Activated CD4-positive, alpha-beta T cell treated with anti-CD3 and anti-CD28 coated beads, Interleukin-2, amount 50 U/mL, for 24 hours (primary cell): ENCODE data around the gene RERE.
"Not testable (repeated sequence)": the region's sequence is repeated elsewhere in the genome, so short reads cannot be mapped to it uniquely, and the experiment has no call there.

Experiments used
- DNase-seq, 2 donors: peaks; one replicate each; pipeline ENCODE4 v3.0.0-alpha.2; 2020; ENCODE audit warnings: low read depth in 1 of 2, low spot score in 1 of 2

Gene RERE

DNA sequence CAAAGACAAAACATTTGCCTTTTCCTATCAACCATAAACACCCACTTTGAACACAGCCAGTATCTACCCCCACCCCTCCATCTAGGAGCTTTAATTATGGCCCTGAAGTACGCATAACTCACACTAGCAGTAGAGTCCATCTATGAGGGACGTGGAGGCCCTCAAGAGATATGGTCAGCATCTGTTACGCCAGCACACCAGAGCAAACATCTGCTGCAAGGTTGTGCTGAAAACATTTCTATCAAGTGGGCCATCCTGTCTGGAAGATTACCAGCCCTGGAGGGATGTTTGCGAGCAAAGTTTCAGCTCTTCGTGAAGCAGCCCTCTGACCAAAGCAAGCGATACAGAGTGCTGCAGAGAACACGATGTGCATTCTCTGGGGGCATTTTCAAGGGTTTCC lies 424.9 kb downstream of the RERE start:
- no peak for DNase-seq

DNA sequence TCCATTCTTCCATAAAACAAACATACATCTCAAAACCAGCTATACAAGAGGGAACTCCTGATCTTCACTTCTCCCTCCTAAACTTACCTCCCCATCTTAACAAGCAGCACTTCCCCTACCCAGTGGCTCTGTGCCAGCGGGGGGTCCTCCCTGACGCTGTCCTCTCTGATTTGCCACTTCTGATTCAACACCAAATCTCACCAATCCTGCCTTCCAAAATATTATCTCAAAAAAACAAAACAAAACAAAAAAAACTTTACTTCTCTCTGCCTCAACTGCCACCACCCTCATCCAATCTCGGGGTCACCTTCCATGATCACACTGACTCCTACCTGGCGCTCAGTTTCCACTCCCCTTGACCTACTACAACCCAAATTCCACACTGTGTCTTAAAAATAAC lies 426.7 kb downstream of the RERE start:
- no peak for DNase-seq

DNA sequence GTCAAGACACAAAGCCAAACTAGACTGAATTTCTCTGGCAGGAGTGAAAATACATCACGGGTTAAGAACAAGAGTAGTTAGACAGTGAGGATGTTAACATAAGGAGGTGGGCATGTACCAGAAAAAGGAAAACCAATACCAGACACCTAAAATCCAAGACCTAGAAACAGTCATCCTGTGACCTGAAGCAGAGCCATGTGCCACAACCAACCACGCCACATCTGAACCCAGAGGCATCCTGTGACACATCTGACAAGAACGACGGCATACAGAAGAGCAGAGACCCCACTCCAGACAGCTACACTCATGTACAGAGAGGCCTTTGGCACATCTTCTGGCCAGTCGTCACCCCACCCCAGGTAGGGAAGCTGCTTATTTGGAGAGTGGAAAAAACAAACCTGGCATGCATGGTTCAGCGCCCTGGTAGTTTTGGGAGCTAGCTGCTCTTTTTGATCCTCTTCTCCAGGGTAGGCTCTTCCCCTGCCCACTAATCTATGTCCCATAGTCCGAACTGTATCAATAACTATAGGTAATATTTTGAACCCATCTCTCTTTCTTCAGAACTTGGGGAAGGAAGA lies 427.4 kb downstream of the RERE start:
- DNase-seq: no peak

DNA sequence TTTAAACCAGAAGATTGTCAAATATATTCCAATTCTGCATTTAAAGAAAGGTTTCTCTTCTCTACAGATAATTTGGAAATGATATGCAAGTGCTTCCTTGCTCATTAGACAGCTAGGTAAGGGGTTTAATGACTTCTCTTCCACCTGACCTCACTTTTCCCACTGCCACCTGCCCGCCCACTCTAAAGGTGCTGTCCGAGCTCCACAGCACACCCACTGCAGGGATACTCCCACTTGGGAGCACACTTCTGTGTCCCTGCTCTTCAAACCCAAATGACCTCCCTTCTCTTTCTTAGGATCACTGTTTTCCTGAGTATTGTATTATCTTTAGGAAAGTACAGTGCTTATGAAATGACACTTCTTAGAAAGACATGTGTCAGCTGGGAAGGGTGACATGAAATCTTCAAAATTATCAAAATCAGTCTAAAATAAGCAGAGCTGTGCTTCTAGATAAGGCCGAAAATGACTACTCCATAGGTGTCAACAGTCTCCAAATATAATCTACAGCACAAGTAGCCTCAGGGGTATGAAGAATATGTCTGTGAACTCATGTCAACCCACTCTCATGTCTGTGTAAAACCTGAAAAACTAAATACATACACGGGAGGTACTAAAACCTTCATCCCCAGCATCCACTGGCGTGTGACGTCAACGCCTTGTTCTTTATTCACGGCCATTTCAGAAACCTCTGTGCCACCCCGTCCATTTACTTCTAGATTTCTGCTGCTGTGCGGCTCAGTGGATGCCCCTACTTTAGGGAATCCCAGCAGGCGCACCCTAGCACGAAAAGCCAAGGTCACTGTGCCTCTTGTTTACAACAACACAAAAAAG lies 428.5 kb downstream of the RERE start:
- DNase-seq: no peak

DNA sequence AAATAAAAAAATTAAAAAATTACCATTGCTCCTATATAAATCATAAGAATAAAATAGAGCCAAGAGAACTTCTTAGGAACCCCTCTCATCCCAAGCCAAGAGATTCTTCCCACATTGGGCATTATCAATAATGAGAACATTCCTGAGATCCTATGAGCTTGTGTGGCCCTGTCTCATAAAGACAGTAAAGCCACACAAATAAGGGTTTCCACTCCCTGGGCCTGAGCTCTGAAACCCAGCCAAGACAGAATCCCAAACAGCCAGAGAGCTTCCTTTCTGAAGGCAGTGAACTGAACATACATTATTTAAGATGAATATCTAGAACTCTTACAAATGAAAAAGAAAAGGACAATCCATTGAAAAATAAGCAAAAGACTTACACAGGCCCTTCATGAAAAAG lies 431.2 kb downstream of the RERE start:
- DNase-seq: no peak

DNA sequence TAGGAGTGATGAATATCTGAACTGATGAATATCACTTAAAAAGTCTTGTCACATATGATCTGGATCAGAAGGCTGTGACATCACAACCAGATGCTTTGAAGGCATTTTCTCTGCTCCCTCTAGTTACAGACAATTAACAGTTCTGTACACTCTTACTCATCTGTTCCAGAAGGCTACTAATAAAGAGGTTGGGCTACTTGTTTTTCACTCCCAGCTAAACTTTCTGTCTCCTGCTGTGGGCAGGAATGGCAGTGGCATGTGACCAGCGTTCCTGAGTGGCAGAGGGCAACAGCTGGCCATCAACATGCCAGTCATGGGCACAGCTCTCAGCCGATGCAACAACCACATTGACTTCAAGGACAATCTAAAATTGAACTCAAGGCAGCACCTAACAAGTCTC lies 432.9 kb downstream of the RERE start:
- DNase-seq: no peak

DNA sequence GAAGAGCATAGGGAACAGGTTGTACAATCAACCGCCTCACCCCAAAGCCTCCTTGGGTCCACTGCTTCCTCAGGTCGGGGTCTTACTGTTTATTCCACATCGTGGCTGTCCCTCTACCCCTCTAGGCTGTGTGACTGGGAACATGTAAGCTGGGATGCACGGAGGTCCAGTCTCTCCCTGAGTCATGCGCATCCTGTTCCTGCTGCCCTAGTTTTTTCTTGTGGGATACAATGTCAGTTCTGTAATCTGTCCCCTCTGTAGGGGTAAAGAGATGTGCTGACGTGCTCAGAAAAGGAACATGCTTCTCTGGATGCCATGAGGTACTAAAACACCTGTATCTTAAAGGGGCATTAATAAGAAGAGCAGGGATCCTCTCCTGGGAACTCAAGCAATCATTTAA lies 433.4 kb downstream of the RERE start:
- no peak for DNase-seq

DNA sequence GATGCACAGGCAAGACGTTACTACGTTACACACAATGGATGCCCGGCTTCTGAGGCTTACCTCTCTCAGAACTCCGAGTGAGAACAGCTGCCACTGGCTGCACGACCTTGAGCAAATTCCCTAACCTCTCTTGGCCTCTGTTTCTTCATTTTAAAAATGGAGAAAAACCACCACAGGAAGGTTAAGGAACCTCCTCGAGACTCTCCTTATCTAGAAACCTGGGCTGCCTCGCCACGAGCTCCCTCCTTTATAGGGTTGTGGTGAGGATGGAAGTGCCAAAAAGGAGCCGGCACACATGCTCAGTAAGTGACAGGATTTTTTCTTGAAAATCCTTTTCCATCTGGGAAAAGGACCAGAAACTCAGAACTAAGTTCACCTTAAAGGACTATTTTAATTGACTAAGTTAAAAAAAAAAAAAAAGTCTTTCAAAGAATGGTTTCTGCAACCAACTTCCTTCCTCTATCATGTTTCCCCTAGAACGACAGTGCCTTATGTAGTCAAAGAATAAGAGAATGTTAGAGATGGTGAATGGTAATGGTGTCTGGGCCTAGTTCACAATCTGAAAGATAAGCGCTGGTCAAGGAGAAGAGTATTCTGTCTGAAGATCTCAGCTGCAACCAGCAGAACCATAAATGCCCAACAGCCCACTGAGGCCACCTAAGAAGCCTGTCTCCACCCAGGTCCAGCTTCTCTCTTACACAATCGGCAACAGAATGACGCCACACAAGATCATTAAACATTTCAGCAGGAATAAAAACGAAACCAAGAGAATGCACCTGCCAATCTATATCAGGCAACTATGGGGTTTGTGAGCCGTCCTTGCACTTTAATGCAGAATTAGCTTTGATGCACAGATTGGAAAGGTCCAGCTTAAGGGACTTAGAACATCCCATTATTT lies 434.6 kb downstream of the RERE start:
- no peak for DNase-seq

DNA sequence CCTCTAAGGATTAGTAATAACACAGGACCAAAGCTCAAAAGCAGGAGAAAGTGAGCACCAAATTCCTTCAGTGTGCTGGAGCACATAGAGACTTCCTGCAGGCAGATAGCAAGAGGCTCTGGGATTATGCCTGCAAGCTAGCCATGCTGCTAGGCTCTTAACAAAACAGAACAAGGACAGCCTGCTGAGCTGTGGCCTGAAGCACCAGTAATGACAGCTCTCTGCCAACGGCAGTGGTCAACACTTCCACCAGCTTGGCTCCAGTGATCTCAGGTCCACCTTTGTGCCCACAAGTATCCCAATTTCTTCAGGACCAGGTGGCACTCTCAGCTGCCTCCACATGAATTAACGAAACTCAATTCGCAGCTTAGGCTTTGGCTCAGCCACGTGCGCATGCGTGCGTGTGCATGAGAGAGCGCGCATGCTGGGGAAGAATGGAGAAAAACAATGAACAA lies 435.4 kb downstream of the RERE start:
- DNase-seq: no peak

DNA sequence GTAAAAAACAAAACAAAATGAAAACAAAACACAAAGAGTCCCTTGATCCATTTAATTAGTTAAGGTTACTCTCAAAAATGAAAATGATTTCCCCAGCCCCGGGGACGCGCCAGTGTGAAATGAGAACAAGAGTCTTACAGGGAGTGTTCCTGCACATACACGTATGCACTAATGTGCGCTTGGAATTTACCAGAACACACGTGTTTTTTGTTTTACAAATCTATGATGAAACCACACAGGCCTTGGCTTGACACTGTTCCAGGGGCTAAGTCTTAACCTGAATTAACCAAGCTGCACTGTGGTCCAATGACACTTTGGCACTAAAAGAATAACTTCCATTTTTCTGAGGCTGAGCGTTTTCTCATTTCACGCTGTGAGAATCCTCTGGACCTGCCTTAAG lies 435.8 kb downstream of the RERE start:
- no peak for DNase-seq

DNA sequence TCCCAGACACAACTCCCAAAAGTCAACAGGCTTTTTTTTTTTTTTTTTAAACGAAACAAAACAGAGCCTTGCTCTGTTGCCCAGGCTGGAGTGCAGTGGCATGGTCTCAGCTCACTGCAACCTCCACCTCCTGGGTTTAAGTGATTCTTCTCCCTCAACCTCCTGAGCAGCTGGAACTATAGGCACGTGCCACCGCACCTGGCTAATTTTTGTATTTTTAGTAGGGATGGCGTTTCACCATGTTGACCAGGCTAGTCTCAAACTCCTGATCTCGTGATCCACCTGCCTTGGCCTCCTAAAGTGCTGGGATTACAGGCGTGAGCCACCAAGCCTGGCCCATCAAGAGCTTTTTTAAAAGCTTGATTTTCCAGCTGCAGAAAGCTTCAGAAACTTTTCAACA lies 437.1 kb downstream of the RERE start:
- not testable (repeated sequence) for DNase-seq

DNA sequence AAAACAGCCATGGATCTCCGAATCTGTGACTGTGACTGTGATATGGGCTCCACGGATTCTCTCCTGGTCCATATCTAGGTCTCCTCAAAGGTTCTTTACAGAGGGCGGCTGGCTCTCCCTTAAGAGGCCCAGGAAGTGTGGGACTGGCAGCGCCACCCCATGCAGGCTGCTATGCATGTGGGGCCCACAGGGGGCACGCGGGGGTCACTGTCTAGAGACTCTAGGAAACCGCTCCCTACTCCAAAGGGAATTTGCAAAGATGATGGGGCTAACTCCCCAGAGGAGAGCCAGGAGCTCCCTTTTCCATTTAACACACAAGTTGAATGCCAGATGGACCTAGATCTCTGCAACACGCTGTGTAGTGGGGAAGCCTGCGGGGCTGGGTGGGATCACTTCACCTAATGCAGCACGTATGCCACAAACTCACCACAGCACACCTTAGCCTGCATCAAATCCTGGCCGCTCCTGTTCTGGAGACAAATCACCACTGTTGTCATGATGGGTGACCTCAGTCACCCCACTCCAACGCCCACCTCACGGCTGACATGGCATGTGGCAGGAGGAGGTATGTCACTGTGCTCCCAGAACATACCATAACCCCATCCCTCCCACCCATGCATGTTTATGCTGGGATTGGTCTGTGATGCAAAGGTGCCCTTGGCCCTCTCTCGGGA lies 437.8 kb downstream of the RERE start:
- no peak for DNase-seq

DNA sequence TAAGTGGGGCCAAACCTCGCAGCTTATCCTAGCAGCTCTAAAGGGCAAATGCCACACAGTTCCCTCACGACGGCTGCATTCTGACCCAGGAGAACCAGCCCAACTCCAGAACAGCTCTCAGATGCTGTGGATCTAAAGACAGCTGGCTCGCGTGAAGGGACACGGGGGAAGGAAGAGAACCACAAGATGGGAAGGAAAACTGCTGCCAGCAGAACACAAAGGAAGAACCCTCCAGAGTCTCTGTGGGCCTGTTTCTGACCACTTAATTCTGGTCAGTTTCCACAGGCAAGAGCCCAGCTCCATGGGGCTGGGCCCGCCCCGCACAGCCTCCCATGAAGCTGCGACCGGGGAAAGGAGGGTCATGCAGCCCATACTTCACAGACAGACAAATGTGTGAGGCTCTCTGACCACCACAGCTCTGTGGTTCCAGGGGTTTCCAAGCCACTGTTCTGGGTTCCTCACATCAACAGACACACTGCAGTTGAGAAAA lies 438.4 kb downstream of the RERE start:
- no peak for DNase-seq

DNA sequence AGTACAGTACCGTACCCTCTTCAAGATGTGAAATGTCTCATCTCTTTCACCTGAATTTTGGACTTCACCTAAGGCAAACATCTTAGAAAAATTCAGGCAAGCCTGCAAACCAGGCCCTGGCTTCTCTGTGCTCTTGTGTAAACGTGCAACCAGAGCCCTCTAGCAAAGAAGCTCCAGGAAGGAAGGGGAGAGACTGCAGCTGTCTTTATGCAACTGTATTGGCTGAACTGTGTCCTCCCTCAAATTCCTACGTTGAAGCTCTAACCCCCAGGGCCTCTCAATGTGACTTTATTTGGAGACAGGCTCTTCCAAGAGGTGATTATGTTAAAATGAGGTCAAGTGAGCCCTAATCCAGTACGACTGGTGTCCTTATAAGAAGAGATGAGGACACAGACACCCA lies 439.3 kb downstream of the RERE start:
- DNase-seq: no peak

DNA sequence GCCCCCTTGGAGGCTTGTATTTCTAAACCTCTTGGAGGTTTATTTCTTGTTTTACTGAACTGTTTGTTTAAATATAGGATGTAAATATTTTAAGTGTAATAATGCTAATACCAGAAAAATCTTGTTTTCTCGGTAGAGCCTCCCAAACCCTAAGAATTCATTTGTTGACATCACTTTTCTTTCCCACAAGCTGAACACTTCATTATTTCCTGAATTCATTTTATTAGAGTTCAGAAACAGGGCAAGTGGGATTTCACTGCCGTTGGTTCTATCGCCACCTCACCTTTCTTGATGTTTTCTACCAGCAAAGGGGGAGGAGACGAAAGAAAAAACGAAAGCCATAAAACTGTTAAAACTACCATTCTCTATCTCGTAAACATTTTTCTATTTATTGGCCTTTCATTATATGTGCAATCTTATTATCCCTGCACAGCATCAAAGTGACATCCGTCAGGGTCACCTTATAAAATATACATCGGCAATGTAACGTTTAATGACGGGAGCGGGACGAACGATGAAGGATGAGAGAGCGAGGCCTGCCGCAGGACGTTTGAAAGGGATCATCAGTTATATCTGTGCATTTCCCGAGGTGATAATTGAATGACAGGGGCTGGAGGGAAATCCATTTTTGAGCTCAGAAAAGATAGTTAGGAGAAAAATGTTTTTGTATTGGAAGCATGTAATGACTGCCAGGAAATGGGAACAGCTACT lies 440.0 kb downstream of the RERE start:
- DNase-seq: no peak

DNA sequence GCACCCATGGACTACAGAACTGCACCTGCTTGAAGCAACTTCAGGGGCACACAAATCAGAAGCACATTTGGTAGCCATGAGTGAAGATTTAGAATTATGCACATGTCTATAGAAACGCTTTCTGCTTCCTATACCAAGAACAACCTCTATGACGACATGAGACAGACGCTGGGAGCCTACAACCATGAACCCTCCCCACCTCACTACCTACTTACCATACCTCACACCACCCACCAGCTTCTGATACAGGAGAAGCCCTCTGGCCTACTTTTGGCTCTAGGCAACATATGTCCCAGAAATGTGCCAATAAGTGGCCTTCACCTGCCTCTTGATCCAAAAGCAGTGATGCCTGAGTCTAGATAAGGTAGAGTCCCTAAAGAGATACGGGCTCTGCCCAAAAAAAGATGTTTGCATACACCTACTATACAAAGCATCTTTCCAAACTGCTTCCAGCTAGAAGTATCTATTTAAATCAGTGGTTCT lies 441.0 kb downstream of the RERE start:
- no peak for DNase-seq

DNA sequence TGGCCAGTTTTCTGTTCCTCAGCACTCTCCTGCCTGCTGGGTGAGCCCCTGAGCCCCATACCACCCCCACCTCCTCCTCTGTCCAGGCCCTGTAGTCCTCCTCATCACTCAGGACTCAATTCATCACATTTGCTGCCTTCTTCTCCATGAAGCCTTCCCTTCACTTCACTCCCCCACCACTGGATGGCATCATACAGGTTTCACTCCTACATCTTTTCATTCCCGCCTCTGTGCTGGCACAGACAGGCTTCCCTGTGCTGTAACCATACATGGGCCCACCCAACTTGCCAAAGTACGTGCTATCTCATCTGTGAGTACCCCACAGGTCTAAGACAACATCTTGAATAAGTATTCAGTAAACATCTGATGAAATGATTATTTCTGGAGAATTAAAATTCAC lies 442.6 kb downstream of the RERE start:
- DNase-seq: no peak

DNA sequence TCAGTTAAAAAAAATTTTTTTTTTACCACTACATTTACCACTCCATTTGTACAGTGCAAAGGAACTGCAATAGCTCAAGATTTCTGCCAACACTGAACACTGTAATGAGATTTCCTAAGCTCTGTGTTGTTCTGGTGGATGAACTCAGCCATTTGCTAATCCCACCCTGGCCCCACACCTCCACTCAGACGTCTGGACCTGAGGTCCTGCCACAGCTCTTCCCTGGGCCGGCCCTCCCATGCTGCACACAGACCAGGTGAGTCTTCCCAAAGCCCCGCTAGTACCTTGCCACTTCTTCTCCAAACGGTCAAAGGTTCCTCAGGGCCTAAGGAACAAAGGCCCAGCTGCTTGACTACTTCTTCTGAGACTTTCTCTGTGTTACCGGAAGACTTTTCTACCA lies 443.1 kb downstream of the RERE start:
- DNase-seq: no peak

DNA sequence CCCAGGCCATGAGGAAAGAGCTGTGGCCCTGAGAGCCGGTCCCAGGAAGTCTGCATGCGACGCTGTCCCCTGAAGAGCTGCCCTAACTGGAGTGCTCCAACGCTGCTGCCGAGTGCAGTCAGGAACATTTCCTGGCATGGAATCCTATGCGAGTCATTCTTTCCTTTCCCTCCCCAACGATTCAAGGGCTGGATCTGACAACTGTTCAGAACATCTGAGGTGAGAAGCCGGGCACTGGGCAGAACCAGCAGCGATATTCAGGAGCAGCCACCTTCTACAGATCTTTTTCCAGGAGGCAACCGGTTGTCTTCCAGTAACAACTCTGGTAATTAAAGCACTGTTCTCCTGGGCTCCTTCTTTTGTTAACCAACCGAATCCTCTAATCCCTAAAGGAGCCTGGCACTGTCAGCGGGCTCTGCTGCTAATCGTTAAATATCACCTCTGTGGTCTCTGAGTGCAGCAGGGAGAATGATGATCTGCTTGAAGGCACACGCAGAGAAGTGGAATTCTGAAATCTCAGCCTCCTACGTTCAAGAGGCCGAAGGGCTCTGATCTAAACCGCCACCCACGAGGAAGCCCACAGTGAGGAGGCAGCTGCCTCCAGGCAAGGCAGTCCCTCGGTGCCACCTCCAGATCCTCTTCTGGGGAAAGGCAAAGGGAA lies 443.7 kb downstream of the RERE start:
- DNase-seq: no peak

DNA sequence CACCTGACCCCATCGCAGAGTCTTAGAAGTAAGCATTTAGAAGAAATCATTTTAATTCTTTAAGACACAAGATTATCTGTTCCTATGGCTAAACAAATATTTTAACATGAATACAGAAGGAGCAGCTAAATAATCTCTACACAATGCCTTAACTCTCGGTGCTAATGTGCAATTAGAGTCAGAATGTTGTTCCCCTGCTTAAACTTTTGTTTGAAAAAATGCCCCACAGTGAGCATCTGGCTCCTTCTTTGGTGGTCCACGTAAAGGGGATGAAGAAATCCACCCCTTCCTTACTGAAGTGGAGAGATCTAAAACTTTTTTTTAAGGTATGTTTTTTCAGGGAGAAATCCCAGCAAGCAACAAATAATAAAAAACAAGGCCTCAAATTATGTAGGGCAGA lies 444.3 kb downstream of the RERE start:
- DNase-seq: no peak
